Activated CD4-positive, alpha-beta T cell treated with anti-CD3 and anti-CD28 coated beads, Interleukin-10, Interleukin-2, amounts not matched to agents 100 ng/mL and 50 ng/mL, durations not matched to agents 16 hours and 8 hours (primary cell): Measurements from ENCODE around the gene ASIC2.

Source experiments
- DNase-seq: peaks from one replicate; pipeline ENCODE4 v3.0.0-alpha.2; 2020

Gene ASIC2

DNA sequence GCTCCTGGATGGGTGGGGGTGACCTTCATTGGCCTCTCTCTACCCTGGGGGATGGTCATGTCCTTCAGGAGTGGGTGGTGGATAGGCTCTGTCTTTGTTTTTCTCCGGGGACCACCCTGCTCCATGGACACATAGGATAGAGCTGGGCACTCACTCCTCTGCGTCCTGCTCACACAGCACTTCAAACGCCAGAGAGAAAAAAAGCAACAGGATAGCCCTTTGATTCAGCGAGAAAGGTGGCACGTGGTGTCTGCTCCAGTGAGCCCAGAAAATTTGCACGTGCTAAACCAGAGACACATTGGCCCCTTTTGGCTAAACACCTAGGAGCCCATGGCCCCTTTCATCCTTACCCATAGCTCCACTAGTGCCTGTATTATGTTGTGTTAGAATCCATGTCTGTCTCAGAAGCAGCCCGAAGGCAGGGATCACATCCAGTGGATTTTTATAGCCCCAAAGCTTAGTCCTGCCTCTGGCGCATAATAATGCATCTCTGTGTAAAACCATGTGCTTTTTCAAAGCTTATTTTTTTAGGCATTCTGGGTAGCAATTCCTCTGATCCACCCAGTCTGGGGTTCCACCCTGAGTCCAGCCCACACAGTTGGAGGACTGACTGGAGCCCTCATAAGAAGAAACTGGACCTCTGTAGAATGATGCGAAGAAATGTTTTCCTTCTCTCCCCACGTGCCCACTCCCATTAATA lies 90.1 kb downstream of the ASIC2 start:
- no peak for DNase-seq

GRCh38 chr17:33202021-33202420 lies 91.1 kb downstream of the ASIC2 start:
- no peak for DNase-seq

DNA sequence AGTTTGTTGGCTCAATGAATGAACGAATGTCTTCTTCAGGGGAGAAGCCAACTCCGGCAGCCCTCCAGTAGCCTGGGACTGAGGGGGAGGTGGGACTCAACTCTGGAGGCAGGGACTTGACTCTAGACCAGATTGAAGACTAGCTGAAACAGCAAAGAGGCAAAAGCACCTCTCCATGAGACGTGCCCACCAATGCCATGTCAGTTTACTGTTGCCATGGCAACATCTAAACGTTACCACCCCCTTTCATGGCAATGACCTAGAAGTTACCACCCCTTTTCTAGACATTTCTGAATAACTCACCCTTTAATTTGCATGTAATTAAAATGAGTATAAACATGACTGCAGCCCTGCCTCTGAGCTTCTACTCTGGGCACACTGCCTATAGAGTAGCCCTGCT lies 91.8 kb downstream of the ASIC2 start:
- no peak for DNase-seq

DNA sequence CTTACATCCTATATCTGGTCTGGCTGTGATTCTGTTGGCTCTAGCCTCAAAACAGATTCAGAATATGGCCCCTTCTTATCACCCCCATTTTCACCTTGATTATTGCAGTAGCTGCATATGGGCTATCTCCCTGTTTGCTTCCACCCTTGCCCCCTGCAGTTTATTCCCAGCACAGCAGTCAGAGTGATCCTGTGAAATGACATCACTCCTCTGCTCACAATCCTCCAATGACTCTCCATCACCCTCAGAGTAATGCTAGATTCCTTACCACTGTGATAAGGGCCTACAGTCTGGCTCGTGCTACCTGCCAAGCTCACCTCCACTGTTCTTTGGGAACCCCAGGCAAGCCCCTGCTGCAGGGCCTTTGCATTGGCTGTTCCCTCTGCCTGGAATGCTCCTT lies 92.5 kb downstream of the ASIC2 start:
- DNase-seq, result no peak

DNA sequence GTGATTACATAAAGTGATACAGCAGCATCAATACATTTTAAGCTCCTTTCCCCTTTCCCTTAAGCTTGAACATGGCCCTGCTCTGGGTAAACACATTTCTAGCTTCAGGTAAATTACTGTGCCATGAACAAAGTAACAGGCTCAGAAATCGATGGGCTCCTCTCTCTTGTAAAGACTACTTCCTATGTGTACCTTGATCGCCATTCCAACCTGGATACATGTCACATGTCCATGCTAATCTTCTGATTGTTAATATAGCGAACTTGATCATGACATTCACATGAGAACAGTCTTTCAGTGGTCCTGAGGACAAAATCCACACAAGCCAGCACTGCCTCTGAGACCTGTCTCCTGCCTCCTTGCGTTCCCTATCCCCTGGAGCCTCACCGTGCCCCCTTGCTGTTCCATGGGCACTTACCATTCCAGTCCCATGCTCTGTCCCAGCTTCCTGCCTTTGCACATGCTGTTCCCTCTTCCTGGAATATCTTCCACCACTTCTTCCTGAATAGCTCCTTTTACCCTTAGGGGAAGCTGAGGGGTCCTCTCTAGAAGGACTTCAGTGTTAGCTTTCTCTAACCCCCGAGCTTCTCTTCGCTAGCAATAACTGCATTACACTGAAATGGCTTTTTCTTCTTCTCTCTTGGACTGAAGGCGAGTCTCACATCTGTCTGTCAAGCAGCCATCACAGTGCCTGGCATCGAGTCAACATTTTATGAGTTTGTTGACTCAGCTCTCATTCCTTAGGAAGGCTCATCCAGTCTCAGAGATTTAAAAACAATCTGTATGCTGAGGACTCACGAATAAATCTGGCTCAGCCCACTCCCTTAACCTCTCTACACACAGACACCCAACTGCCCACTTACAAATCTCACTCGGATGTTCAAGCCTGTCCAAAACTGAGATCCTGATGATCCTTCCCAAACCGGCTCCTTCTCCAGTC lies 93.3 kb downstream of the ASIC2 start:
- no peak for DNase-seq

- DNase-seq, result no peak
Observed at GRCh38 chr17:33198954-33199353, 94.1 kb downstream of the ASIC2 start.

GRCh38 chr17:33197342-33197741 lies 95.8 kb downstream of the ASIC2 start:
- no peak for DNase-seq

GRCh38 chr17:33196883-33197282 lies 96.2 kb downstream of the ASIC2 start:
- DNase-seq, result no peak

DNA sequence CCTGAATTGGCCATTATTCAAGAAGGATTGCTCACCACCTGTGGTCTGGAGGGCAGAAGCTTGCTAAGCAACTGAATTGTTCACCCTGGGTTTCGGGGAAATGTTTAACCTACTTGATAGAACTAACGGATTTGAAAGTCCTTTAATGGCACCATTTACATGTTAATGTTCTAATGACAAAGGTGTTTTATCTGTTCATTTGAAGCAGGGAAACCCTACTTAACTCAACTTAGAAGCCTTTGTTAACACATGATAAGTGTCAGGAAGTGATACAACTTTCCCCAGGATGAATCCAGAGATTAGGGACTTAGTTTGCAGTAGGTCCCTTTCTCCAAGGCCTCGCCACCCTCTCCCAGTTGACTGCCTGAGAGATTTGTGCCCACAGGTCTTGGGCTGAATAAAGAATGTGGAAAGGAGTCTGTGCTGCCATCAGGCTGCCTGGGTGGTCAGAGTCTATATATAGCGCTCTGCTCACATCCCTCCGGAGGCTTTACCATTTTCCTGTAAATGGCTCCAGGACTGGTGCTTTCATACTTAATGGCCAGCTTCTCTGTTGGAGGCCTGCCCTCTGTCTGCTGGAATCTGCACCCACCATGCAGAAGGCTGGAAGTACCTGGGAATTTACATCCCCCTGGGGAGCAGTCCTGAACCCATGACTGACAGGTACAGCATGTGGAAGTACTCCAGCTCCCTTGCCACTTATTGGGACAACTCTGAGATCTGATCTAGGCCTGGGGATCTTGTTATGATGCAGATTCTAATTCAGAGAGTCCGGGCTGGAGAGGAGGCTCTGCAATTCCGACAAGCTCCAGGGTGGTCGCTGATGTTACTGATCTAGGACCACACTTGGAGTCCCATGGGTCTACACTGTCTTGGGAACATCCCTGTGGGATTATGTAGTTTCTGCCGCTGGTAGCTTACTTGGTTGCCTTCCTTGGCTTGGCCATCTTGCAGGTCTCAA lies 99.9 kb downstream of the ASIC2 start:
- no peak for DNase-seq

GRCh38 chr17:33183487-33184026 lies 109.5 kb downstream of the ASIC2 start:
- no peak for DNase-seq

GRCh38 chr17:33179151-33179550 lies 113.9 kb downstream of the ASIC2 start:
- no peak for DNase-seq

- DNase-seq, result no peak
Observed at GRCh38 chr17:33178681-33179080, 114.4 kb downstream of the ASIC2 start.

- no peak for DNase-seq
Observed at GRCh38 chr17:33175562-33175961, 117.5 kb downstream of the ASIC2 start.

- DNase-seq, result no peak
Observed at GRCh38 chr17:33171931-33172330, 121.2 kb downstream of the ASIC2 start.

- no peak for DNase-seq
Observed at GRCh38 chr17:33169580-33170285, 123.4 kb downstream of the ASIC2 start.

DNA sequence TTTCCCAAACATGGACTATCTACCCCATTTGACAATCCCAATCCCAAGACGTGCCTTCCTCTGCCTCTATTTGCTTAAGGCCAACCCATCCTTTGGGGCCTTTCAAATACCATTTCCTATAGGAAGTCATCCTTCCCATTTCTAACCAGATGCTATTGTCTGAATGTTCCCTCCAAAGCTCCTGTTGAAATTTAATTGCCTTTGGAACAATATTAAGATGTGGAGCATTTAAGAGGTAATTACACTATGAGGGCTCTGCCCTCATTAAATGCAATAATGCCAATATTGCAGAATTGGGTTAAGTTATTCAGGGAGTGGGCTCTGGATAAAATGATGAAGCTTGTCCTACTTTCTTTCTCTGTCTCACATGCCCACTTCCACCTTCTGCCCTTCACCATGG lies 125.4 kb downstream of the ASIC2 start:
- DNase-seq, result no peak

- DNase-seq, result no peak
Observed at GRCh38 chr17:33166472-33166871, 126.6 kb downstream of the ASIC2 start.

- no peak for DNase-seq
Observed at GRCh38 chr17:33164169-33164881, 128.8 kb downstream of the ASIC2 start.

DNA sequence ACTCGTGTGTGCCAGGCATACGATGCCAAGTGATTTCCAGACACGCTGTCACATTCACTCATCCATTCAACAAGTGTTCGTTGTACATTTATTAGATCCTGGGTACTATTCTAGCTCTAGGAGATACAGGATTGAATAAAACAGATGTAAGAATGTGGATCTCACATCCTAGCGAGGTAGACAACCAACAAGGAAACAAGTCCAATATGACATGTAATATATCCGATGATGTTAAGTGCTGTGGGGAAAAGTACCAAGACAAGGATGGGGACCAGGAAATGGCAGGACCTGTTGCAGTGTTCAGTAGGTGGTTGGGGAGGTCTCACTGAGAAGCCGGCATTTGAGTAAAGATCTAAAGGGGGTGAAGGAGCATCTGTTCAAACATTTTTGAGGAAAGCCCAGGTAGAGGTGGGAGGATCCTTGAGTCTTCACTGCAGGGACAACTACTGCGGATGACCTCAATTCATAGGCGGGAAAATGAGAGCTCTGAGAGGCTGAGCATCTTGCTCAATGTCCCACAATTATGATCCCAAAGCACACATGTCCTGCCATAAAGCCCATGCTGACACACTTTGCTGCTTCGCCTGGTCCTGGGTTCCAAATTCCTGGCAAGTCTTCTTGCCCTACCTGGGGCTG lies 129.4 kb downstream of the ASIC2 start:
- DNase-seq, result no peak

DNA sequence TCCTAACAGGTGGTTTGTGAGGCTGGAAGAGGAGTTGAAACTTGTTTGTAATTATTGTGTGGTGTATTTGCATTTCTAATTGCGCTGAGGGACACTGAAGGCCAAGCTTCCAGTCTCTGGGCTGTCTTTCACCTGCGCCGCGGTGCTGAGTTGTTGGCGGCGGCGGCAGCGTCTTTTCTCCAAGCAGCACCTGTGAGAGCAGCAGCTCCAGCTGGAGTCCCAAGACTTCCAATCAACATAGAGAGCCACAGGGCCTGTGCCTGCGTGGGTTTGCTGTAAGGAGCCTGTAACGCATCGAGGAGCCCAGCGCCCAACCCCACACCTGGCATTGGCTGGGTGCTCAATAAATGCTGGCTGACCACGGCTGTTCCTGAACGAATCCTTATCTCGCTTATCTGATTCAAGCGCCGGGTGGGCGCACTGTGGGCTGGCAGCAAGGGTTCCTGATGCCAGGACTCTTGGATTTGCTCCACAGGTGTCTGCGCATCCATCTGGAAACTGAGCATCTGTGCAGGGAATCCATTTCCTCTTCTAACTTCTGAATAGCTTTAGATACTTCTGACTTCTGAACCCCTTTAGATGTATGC lies 138.1 kb downstream of the ASIC2 start:
- no peak for DNase-seq

GRCh38 chr17:33152783-33153182 lies 140.3 kb downstream of the ASIC2 start:
- DNase-seq, result no peak
